ENCODE measurements around the gene SNPH.

DNA sequence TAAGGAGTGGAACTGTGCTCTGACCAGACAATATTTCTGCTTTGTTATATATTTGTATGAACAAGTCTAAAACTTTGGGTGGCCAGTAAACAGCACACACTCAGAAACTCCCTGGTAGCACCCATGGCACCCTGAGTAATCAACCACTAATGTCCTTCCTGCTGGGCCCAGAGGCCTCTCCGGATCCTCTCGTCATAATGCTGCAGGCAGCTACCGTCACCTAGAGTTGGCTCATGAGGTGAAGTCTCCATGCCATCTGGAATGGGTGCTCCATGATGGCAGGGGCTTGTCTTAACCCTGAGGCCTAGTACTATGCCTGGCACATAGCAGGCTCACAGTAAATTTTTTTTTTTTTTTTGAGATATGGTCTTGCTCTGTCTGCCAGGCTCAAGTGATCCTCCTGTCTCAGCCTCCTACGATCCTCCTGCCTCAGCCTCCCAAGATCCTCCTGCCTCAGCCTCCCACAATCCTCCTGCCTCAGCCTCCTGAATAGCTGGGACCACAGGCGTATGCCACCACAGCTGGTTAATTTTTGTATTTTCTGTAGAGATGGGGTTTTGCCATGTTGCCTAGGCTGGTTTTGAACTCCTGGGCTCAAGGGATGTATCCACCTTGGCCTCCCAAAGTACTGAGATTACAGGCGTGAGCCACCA is 65.8 kb downstream of the SNPH start:
- TF ChIP-seq, protein P1, sequence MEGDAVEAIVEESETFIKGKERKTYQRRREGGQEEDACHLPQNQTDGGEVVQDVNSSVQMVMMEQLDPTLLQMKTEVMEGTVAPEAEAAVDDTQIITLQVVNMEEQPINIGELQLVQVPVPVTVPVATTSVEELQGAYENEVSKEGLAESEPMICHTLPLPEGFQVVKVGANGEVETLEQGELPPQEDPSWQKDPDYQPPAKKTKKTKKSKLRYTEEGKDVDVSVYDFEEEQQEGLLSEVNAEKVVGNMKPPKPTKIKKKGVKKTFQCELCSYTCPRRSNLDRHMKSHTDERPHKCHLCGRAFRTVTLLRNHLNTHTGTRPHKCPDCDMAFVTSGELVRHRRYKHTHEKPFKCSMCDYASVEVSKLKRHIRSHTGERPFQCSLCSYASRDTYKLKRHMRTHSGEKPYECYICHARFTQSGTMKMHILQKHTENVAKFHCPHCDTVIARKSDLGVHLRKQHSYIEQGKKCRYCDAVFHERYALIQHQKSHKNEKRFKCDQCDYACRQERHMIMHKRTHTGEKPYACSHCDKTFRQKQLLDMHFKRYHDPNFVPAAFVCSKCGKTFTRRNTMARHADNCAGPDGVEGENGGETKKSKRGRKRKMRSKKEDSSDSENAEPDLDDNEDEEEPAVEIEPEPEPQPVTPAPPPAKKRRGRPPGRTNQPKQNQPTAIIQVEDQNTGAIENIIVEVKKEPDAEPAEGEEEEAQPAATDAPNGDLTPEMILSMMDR (IDR thresholded peaks at IDR 0.05), result no peak
- TF ChIP-seq POLR2A (IDR thresholded peaks at IDR 0.05; ENCODE audit: low read length) (no peak), HDAC2 (IDR thresholded peaks at IDR 0.05) (no peak), SREBF2 (IDR thresholded peaks at IDR 0.05) (no peak), JUNB (IDR thresholded peaks at IDR 0.05) (no peak)
- TF ChIP-seq, protein P2, sequence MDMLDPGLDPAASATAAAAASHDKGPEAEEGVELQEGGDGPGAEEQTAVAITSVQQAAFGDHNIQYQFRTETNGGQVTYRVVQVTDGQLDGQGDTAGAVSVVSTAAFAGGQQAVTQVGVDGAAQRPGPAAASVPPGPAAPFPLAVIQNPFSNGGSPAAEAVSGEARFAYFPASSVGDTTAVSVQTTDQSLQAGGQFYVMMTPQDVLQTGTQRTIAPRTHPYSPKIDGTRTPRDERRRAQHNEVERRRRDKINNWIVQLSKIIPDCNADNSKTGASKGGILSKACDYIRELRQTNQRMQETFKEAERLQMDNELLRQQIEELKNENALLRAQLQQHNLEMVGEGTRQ (IDR thresholded peaks at IDR 0.05), result no peak
